PC-3 (cell line): ENCODE data around the gene SV2C.

Experiments
- EZH2phosphoT487 ChIP-seq: fragments of 300-600 bp; sonication (generic); IDR thresholded peaks from 2 replicates; pipeline ENCODE4 v1.6.1; 2018; ENCODE audit warnings: mild to moderate bottlenecking, antibody characterized with exemption, low read length, borderline replicate concordance
- TF ChIP-seq, protein P1 (sequence below): fragments of 300-600 bp; sonication (generic); conservative IDR thresholded peaks from 2 replicates; pipeline ENCODE4 v1.5.1; 2017; ENCODE audit warnings: antibody characterized with exemption, low read depth, mild to moderate bottlenecking, low read length

- no peak for TF ChIP-seq EZH2phosphoT487
- TF ChIP-seq, protein P1, sequence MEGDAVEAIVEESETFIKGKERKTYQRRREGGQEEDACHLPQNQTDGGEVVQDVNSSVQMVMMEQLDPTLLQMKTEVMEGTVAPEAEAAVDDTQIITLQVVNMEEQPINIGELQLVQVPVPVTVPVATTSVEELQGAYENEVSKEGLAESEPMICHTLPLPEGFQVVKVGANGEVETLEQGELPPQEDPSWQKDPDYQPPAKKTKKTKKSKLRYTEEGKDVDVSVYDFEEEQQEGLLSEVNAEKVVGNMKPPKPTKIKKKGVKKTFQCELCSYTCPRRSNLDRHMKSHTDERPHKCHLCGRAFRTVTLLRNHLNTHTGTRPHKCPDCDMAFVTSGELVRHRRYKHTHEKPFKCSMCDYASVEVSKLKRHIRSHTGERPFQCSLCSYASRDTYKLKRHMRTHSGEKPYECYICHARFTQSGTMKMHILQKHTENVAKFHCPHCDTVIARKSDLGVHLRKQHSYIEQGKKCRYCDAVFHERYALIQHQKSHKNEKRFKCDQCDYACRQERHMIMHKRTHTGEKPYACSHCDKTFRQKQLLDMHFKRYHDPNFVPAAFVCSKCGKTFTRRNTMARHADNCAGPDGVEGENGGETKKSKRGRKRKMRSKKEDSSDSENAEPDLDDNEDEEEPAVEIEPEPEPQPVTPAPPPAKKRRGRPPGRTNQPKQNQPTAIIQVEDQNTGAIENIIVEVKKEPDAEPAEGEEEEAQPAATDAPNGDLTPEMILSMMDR = no peak
Observed at GRCh38 chr5:76294573-76294972, 211.4 kb downstream of the SV2C start.
